Activated T-cell treated with anti-CD3 and anti-CD28 coated beads for 48 hours (primary cell): ENCODE measurements around the gene ARL6.
"Not testable (repeated sequence)": the region's sequence is repeated elsewhere in the genome, so short reads cannot be mapped to it uniquely, and the experiment has no call there.

Experiments used
- DNase-seq: peaks from one replicate; pipeline ENCODE4 v3.0.0-alpha.2; 2020; ENCODE audit warnings: low read depth

ARL6 gene

DNA sequence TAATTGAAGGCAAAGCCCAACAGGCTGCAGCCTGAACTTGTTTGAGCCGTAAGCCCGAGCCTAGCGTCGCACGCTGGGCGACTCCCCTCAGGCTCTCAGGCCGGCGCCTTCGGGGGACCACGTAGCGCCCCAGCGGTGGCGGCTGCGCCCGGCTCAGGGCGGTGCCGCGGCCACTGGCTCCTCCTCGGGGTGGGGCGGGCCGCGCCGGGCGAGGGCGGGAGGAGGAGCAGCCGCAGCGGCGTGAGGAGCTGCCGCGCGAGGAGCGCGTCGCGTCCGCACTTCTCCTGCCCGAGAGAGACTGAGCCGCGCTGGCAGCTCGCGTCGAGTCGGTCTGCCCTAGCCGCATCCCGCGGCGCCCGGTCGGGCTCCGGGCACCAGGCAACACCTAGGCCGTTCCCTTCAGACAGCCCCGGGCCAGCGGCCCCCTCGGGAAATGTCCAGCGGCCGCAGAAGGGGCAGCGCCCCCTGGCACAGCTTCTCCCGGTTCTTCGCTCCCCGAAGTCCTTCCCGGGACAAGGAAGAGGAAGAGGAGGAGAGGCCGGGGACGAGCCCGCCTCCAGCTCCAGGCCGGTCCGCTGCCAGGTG is 57.3 kb downstream of the ARL6 start, which contains the start of gene CRYBG3:
CRYBG3 (plus strand) TSS at position 238 of the 585 bp plus-strand sequence; CDS start at position 434, 196 bp downstream.
- DNase-seq, result peak; percentile 87

DNA sequence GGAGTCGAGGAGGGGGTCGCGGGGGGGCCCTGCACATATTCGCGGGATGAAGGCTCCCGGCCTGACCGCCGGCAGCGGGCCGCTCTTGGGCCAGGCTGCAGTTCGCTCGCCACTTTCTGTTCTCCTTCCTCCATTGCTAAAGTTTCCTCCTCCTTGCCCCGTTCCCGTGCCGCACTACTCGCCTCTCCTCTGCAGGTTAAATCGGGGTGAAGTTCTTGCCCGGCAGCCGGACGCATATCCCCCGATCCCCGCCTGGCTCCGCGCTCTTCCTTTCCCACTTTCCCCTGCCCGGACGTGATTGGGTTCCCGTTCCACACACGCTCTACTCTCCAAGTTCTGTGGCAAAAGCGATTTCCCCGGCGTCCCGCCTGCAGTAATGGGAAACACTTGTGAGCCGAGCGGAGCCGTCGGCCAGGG is 57.8 kb downstream of the ARL6 start:
- DNase-seq, result peak; percentile 3

DNA sequence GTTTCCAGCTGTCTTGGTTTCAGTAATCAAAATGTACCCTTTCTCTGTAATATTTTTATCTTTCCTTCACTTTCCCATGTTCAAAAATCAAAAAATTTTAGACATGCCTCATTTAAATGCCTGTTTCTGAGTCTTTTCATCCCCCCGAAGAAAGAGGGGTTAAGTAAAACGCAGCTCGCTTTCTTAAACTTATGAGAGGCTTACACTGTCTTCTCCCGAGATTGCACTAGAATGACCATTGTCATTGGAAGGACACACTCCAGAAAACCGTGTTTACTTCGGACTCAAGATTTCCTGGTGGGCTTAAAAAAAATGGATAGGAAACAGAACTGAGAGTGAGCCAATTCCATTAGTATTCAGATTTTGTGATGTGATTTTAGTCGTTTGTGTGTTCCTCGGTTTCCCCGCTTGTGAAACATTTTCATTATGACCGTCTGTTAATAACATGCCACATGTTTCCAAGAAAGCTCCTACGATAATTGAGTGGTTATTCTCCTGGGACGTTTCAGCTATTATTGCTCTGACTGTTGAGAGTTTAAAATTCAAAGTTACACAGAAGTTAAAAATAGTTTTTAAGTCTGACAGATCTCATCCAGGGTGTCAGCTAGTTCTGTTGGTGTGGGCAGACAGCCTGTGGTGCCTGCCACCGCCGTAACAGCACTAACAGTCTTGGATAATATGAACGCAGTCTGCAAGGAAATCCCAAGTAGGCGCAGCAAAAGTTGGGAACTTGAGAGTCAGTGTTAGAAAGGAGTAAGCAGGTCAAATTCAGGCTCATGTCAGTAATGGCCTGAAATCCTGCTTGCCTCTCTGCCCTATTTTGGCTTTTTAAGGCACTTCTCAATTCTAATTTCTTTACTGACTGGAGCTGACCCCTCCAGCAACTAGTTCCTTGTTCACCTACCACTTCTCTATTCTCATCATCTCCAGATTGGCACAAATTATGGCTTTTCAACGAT is 58.8 kb downstream of the ARL6 start:
- no peak for DNase-seq

DNA sequence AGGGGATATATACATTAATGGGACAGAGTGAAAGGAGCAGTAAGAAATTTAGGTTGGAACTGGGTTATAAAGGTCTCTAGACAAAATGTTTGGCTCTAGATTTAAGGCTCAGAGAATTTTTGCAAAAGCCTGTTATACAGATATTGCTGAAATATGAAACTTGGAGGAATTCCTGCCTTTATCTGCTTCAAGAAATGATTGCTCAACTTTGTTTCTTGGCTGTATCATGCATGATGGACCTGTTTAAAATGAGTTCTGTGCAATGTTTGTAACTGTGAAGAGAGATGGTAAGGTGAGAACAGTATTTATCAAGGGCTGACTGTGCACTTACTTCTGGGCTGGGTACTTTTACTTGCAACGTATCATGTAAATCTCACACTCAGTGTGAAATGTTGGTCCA is 60.5 kb downstream of the ARL6 start:
- no peak for DNase-seq

DNA sequence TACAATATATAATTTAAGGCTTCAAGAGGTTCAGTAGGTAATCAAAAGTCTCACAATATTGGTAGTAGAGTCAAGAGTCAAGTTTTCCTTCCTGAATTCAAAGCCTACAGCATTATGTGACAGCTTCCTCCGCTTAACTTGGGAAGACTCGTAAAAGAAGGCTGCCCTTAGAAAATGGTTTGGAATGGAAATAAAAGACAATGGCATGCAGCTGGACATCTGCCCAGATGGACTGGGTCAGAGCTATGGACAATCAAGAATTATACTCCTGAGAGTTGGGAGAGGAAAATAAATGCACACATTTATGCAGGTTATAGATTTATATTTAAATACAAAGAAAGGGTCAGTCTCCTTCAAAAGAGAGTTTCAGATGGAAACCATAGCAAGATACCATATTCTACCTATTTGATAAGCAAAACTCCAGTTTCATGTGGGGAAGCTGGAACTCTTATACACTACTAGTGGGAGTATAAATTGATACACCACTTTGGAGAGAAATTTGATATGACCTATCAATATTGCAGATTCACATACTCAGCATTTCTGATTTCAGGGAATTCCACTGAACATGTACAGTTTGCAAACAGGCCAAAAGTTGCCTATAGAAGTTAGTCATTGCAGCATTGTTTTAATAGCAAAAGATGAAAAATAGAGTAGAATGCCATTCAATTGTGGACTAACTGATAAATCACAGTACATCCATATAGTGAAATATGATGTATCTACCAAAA is 63.3 kb downstream of the ARL6 start:
- no peak for DNase-seq

DNA sequence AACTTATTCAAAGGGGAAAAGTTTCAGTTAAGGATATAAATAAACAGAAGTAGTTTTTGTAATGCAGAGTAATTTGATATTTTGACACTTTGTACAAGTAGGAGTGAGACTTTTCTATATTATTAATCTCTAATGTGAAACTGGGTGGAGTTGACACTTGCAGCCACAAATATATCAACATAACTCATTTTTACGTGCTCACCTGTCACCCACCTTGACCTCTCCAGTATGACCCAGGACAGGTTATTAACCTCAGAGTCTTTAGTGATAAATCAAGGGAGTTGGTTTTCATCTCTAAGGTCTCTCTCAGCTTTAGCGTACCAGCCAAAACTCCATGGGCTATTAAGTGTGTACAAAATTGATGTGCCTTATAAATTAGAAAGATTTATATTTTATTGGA is 64.6 kb downstream of the ARL6 start:
- no peak for DNase-seq

DNA sequence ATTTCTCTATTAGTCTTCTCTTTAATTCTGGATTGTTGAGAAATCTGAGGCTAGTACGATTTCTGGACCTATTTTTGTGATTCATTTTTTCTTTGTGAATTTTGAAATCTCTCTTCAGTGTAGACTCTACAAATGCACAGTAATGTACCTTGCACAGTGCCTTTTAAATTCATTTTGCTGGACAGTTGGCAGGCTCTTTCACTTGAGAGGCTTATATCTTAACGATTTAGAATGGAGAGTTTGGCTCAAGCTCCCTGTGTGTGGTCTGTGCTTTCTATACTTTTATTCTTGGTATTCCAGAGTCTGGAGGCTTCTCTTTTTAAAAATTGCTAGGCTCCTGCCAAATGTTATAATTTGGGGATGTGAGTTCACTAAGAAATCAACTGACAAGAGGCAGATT is 66.1 kb downstream of the ARL6 start:
- DNase-seq, result no peak

DNA sequence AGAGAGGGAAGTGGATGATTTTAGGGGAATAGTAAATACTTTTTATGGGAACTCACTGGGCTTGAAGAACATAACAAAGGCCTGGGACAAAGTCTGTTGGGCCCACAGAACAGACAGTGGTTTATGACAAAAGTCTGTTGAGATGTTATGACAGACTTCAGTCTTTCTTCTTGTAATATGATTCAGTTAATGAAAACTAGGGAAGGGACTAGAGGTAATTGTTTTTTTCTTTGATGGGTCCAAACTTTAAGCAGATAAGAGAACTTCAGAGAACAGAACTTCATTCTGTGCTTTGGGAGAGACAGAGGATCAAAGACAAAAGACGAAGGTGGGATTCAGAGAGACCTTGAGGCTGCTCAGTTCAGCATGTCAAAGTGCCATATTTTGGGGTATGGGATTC is 66.6 kb downstream of the ARL6 start:
- DNase-seq, result no peak

DNA sequence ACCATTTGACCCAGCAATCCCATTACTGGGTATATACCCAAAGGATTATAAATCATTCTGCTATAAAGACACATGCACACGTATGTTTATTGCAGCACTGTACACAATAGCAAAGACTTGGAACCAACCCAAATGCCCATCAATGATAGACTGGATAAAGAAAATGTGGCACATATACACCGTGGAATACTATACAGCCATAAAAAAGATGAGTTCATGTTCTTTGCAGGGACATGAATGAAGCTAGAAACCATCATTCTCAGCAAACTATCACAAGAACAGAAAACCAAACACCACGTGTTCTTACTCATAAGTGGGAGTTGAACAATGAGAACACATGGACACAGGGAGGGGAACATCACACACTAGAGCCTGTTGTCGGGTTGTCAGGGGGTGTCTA is 68.6 kb downstream of the ARL6 start:
- not testable (repeated sequence) for DNase-seq

DNA sequence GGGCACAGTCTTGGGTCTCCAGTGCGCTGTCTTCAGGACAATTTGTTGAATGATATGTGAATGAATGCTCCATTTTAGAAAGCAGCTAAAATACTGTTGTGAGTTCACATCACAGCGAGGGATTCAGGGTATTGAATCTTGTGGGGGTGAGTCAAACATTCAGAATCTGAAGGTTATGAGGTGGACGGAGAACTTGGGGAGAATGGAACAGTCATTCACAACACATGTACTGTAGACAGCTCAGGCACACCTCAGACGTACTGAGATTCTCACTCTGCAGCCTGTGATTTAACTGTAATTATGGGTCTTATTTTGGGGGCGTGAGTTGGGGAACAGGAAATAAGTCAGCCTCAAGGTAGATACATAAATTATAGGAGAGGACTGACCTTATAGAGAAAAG is 71.2 kb downstream of the ARL6 start:
- DNase-seq, result no peak

DNA sequence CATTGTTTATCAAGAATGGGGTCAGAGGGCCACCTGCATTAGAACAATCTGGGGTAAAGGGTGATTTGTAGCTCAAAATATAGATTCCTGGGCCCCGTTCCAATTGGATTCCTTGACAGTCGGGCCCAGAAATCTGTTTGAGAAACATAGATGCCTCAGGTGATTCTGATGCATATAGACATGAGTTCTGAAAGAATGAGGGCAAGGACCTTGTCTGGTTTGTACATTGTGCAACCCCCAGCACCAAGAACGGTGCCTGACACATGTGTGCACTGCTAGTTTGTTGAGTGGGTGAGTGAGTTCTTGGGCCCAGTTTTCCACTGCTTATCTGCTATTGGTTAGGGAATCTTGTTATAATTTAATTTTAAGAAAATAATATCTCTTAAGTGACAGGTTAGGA is 73.8 kb downstream of the ARL6 start:
- DNase-seq, result no peak

DNA sequence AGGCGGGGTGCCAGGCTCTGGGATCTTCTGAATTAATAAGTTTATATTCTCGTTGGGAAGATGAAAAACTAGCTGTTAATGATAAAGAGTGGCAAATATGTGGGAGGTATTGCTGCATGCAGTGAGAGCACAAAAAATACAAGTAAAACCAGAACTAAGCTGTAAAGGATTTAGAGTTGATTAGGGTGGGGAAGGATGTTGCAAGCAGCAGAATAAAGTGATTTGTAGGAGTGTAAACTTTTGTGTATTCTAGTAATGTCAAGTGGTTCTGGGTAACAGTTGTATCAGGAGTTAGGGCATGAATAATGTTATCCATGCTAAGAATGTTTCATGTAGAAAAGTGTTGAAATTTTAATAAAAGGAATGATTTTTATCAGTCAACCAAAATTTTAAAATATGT is 75.4 kb downstream of the ARL6 start:
- DNase-seq, result no peak

DNA sequence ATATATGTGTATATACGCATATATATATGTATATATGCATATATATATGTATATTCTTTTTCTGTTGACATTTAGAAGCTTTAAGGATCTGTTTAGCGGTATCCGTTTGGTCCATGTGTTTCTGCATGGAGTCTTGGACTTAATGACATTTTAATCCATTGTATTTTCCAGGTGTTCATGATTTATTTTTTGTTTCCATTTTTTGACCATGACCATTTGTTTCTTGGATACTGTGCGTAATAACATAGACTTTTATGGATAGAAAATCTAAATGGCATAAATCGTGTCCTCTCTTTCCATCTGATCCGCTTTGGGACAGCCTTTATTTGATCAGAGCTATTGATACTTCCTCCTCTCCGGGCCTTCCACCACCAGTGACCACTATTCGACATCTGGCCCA is 76.7 kb downstream of the ARL6 start:
- DNase-seq, result no peak

DNA sequence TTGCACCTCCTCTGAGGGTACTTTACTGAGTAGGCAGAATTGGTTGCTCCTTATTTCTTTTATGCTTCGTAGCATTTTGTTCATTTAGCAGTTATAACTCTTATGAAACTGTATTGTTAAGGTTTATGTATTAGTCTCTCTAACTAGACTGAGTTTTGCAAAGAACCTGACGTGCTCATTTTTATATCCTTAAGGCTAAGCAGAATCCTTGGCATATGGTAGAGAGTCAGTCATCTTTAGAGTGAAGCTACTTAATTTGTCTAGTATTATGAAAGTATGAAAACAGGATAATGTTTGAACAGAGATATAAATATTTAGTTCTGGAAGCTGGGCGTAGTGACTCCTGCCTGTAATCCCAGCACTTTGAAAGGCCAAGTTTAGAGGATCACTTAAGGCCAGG is 77.4 kb downstream of the ARL6 start:
- no peak for DNase-seq

DNA sequence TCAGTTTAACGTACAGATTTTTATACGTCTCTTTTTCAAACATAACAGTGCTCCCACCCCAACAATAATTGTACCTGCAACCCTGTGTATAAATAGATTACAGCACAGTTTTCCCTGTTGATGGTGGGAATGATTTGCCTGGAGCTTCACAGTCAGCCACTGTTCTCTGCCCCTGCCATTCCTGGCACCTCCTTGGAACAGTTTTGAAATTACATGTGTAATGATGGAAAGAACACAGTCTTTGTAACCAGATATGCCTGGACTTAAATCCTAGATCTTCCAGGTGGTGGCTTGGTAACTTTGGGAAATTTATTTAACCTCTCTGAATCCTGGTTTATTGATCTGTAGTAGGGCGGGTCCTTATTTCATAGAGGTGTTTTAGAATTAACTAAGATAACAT is 84.2 kb downstream of the ARL6 start:
- DNase-seq, result no peak
